SU-DHL-6 (cell line): Measurements from ENCODE around the gene QSOX2.

Experiments
- H2AFZ ChIP-seq: fragments of 200-600 bp; sonication (generic); 2 replicates; pipeline ENCODE4 v1.6.1; 2014; ENCODE audit warnings: low read depth, mild to moderate bottlenecking, moderate library complexity, mixed read lengths, antibody characterized with exemption, low read length; ENCODE audit not compliant: severe bottlenecking
- H3F3A ChIP-seq: fragments of 200-600 bp; shearing (Covaris generic); 2 replicates; pipeline ENCODE4 v1.6.0; 2016; ENCODE audit warnings: antibody characterized with exemption, mild to moderate bottlenecking; ENCODE audit not compliant: insufficient read depth
- H3K27ac ChIP-seq: fragments of 200-600 bp; sonication (generic); 2 replicates; pipeline ENCODE4 v1.5.1; 2016; ENCODE audit warnings: low read depth, mild to moderate bottlenecking, low read length, moderate library complexity, mixed read lengths
- H3K27me3 ChIP-seq: fragments of 200-600 bp; sonication (generic), shearing (Covaris generic); 2 replicates; pipeline ENCODE4 v1.6.0; 2014; ENCODE audit warnings: mild to moderate bottlenecking, low read length
- H3K36me3 ChIP-seq: fragments of 200-600 bp; sonication (generic); 2 replicates; pipeline ENCODE4 v1.6.1; 2014; ENCODE audit warnings: mild to moderate bottlenecking, low read length, mixed read lengths
- H3K4me2 ChIP-seq: fragments of 300-600, 200-600 bp; shearing (Covaris generic), sonication (generic); 2 replicates; pipeline ENCODE4 v1.6.0; 2014; ENCODE audit warnings: low read length, low read depth, mild to moderate bottlenecking; ENCODE audit not compliant: poor library complexity, severe bottlenecking
- H3K4me3 ChIP-seq: fragments of 200-600 bp; sonication (generic); 2 replicates; pipeline ENCODE4 v1.5.1; 2014; ENCODE audit warnings: antibody characterized with exemption, low read length, mild to moderate bottlenecking, mixed read lengths; ENCODE audit not compliant: insufficient read depth, poor library complexity, severe bottlenecking
- H3K79me2 ChIP-seq: fragments of 200-600 bp; sonication (generic); 2 replicates; pipeline ENCODE4 v1.6.1; 2014; ENCODE audit warnings: mild to moderate bottlenecking, low read length, moderate library complexity; ENCODE audit not compliant: insufficient read depth
- H3K9ac ChIP-seq: fragments of 200-600 bp; sonication (generic); 2 replicates; pipeline ENCODE4 v1.7.0; 2014; ENCODE audit warnings: mild to moderate bottlenecking, low read length
- H3K9me2 ChIP-seq: fragments of 200-600 bp; sonication (generic); replicated peaks from 2 replicates; pipeline ENCODE4 v1.6.1; 2014; ENCODE audit warnings: low read length; ENCODE audit not compliant: insufficient read depth
- H3K9me3 ChIP-seq: fragments of 200-600 bp; sonication (generic); 2 replicates; pipeline ENCODE4 v1.6.1; 2014; ENCODE audit warnings: low read length, mixed read lengths; ENCODE audit not compliant: insufficient read depth
- H4K20me1 ChIP-seq: fragments of 200-600 bp; sonication (generic); 2 replicates; pipeline ENCODE4 v1.6.1; 2014; ENCODE audit warnings: low read depth, mild to moderate bottlenecking, antibody characterized with exemption, low read length, moderate library complexity, mixed read lengths
- CTCF ChIP-seq: fragments of 200-600 bp; sonication (generic); IDR thresholded peaks from one replicate; pipeline ENCODE4 v1.5.1; 2017; ENCODE audit warnings: antibody characterized with exemption, mild to moderate bottlenecking, low read length, moderate library complexity; ENCODE audit not compliant: insufficient read depth, poor library complexity, severe bottlenecking
- EZH2phosphoT487 ChIP-seq: fragments of 200-600 bp; sonication (generic), shearing (Covaris generic); conservative IDR thresholded peaks from 2 replicates; pipeline ENCODE4 v1.6.1; 2018; ENCODE audit warnings: mild to moderate bottlenecking, antibody characterized with exemption, low read length, moderate library complexity, mixed read lengths

QSOX2 gene

GRCh38 chr9:136252281-136252680 lies 6.7 kb upstream of the QSOX2 start:
- no peaks in the 10 kb centered on the region for H3F3A ChIP-seq
- no peaks in the 10 kb centered on the region for H3K9me3 ChIP-seq
- H3K27me3 ChIP-seq = no peaks in the 10 kb centered on the region
- no peak for TF ChIP-seq CTCF
- TF ChIP-seq EZH2phosphoT487 = no peak
- no peak overlapping the region for H2AFZ ChIP-seq
- no peaks in the 10 kb centered on the region for H3K36me3 ChIP-seq
- H3K27ac ChIP-seq = no peak overlapping the region
- no peaks in the 10 kb centered on the region for H3K9me2 ChIP-seq
- H4K20me1 ChIP-seq = no peaks in the 10 kb centered on the region
- H3K79me2 ChIP-seq = no peaks in the 10 kb centered on the region
- H3K4me3 ChIP-seq = no peak overlapping the region
- no peak overlapping the region for H3K4me2 ChIP-seq
- H3K9ac ChIP-seq = no peak overlapping the region

DNA sequence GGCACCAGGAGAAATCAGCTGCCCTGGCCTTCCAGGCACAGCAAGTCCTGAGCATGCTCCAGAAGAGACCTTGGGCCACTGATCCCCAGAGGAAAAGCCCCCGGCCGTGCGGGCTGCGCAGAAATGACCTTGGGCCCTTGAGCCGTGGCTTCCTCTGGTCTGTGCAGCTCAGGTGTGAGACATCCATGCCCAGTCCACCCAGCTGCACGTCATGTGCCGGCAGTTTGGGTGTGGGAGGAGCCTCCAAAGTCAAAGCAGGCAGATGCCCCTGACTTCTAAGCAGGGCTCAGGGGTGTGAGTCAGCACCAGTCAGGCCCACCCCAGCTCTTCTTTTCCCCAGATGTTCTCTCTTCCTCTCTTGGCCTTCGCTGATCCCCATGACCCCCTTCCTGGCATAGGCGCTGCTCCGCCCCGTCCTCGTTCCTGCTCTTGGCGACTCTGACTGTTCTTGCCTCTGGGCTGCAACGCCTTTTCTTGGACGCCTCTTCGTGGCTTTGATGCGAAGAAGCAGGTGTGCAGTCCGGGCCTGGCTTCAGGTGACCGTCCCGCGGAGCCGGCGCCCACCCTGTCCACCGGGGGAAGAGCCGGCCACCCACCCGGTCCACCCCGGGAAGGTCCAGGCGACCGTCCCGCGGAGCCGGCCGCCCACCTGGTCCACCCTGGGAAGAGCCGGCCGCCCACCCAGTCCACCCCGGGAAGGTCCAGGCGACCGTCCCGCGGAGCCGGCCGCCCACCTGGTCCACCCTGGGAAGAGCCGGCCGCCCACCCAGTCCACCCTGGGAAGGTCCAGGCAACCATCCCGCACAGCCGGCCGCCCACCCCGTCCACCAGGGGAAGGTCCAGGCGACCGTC lies 5.9 kb upstream of the QSOX2 start:
- Histone ChIP-seq H3K4me3 (no peak overlapping the region), H3K4me2 (no peak overlapping the region), H4K20me1 (no peaks in the 10 kb centered on the region), H3K36me3 (no peaks in the 10 kb centered on the region), H3K79me2 (no peaks in the 10 kb centered on the region), H3K9me3 (no peaks in the 10 kb centered on the region), H3K9me2 (no peaks in the 10 kb centered on the region), H3K27me3 (no peaks in the 10 kb centered on the region), H3K9ac (no peak overlapping the region), H3K27ac (no peak overlapping the region), H3F3A (no peaks in the 10 kb centered on the region), H2AFZ (no peak overlapping the region)
- TF ChIP-seq CTCF (no peak), EZH2phosphoT487 (no peak)

GRCh38 chr9:136250676-136251075 lies 5.1 kb upstream of the QSOX2 start:
- no peak overlapping the region for H2AFZ ChIP-seq
- TF ChIP-seq EZH2phosphoT487 = no peak
- no peak for TF ChIP-seq CTCF
- H3K27me3 ChIP-seq = no peaks in the 10 kb centered on the region
- peaks cover 5% of the 10 kb centered on the region for H3F3A ChIP-seq
- no peak overlapping the region for H3K9ac ChIP-seq
- H4K20me1 ChIP-seq = no peaks in the 10 kb centered on the region
- H3K79me2 ChIP-seq = no peaks in the 10 kb centered on the region
- no peaks in the 10 kb centered on the region for H3K36me3 ChIP-seq
- no peaks in the 10 kb centered on the region for H3K9me2 ChIP-seq
- no peak overlapping the region for H3K4me3 ChIP-seq
- H3K9me3 ChIP-seq = no peaks in the 10 kb centered on the region
- H3K4me2 ChIP-seq = no peak overlapping the region
- H3K27ac ChIP-seq = no peak overlapping the region
